HepG2 (cell line): ENCODE results near the gene LAMC1. TPM values are rescaled to one million over a fixed set of nuclear protein-coding genes. Genes with fewer than 3 reads are reported as not detected.
A peak's percentile ranks its signal among the peaks of the same experiment; 100 is the strongest.

Experiments
- ATAC-seq: fragments of 200-7000 bp; cut with Tn5 transposase; 3 replicates; pipeline ENCODE4 v1.9.1; 2020; ENCODE audit warnings: mild to moderate bottlenecking, moderate library complexity
- BruUV-seq: library from RNA; stranded (reverse); fragments of 400-500 nt; replicated peaks from 2 replicates; lab custom pipeline; 2021; lab: Mats Ljungman, UMichigan
- CTCF ChIA-PET: fragments of 300-600 bp; formaldehyde crosslinking; extraction: SDS; loops from one replicate; lab custom pipeline; 2021; ENCODE audit warnings: low total read pairs, inconsistent platforms, low intra/inter-chr PET ratio; lab: Yijun Ruan, JAX
- POLR2A ChIA-PET: fragments of 350-600 bp; sonication (Branson Sonifier 250); formaldehyde crosslinking; loops from one replicate; lab custom pipeline; 2020; ENCODE audit warnings: antibody characterized with exemption, inconsistent platforms; lab: Yijun Ruan, JAX
- DNase-seq: peaks from one replicate; pipeline ENCODE4 v3.0.0-alpha.2; 2015; ENCODE audit warnings: low spot score
- FAIRE-seq: peaks from 3 replicates; lab custom pipeline; 2011; peaks lifted over from hg19 to GRCh38; lab: Jason Lieb, UNC
- H2AFZ ChIP-seq: one replicate; pipeline ENCODE4 v1.6.1; 2011; ENCODE audit warnings: low read length, inconsistent platforms
- H3K27ac ChIP-seq: fragments of 300-600 bp; 3 replicates; pipeline ENCODE4 v1.8.0; 2011; ENCODE audit warnings: mixed run types, mild to moderate bottlenecking, mixed read lengths, low read length, inconsistent platforms; ENCODE audit not compliant: insufficient read depth; ENCODE audit errors: extremely low read length
- H3K27me3 ChIP-seq, 2 experiments: fragments of 200-600 bp in 1 of 2; 2 replicates in 1 of 2; 3 replicates in 1 of 2; pipeline versions ENCODE4 v1.6.0 to v1.8.0; 2011; ENCODE audit warnings: low read length in 2 of 2, mild to moderate bottlenecking in 2 of 2, moderate library complexity in 2 of 2, inconsistent platforms in 1 of 2; ENCODE audit not compliant: insufficient read depth in 2 of 2, control insufficient read depth in 1 of 2
- H3K36me3 ChIP-seq, 2 experiments: fragments of 200-600 bp in 1 of 2; replicated peaks in 1 of 2; 2 replicates in 1 of 2; 3 replicates in 1 of 2; pipeline versions ENCODE4 v1.5.1 to v1.8.0; 2011; ENCODE audit warnings: low read length in 2 of 2, inconsistent platforms in 1 of 2; ENCODE audit not compliant: insufficient read depth in 2 of 2, control insufficient read depth in 1 of 2
- H3K4me1 ChIP-seq: 2 replicates; pipeline ENCODE4 v1.5.1; 2012; ENCODE audit warnings: low read length, inconsistent platforms; ENCODE audit not compliant: insufficient read depth
- H3K4me2 ChIP-seq: 2 replicates; pipeline ENCODE4 v1.6.0; 2011; ENCODE audit warnings: low read depth, low read length, inconsistent platforms
- H3K4me3 ChIP-seq, 3 experiments: fragments of 200-600 bp in 1 of 3; sonication (generic), shearing (Covaris generic) in 1 of 3; replicated peaks in 1 of 3; 2 replicates each; pipeline ENCODE4 v1.5.1; 2011 to 2016; ENCODE audit warnings: low read length in 3 of 3, inconsistent platforms in 2 of 3, low read depth in 2 of 3, mild to moderate bottlenecking in 2 of 3, control low read depth in 1 of 3, mixed read lengths in 1 of 3; ENCODE audit not compliant: insufficient read depth in 1 of 3
- H3K79me2 ChIP-seq: one replicate; pipeline ENCODE4 v1.6.1; 2011; ENCODE audit warnings: low read length, inconsistent platforms; ENCODE audit not compliant: insufficient read depth
- H3K9ac ChIP-seq: 2 replicates; pipeline ENCODE4 v1.6.0; 2011; ENCODE audit warnings: mild to moderate bottlenecking, low read depth, low read length, inconsistent platforms; ENCODE audit not compliant: insufficient read depth
- H3K9me3 ChIP-seq: 2 replicates; pipeline ENCODE4 v1.5.1; 2012; ENCODE audit warnings: mild to moderate bottlenecking, low read length
- H4K20me1 ChIP-seq: 2 replicates; pipeline ENCODE4 v1.6.0; 2011; ENCODE audit warnings: inconsistent platforms, mild to moderate bottlenecking, low read length, moderate library complexity; ENCODE audit not compliant: insufficient read depth
- ATF6 ChIP-seq: sonication (generic); formaldehyde crosslinking; conservative IDR thresholded peaks from 2 replicates; pipeline ENCODE4 v1.4.0; 2020; ENCODE audit warnings: missing genetic modification reagents
- KDM6A ChIP-seq: IDR thresholded peaks from 2 replicates; pipeline ENCODE4 v1.6.1; 2016; ENCODE audit warnings: low read depth
- MIXL1 ChIP-seq: IDR thresholded peaks from 2 replicates; pipeline ENCODE4 v1.6.1; 2016
- MXD4 ChIP-seq: IDR thresholded peaks from 2 replicates; pipeline ENCODE4 v1.6.1; 2016; ENCODE audit warnings: mild to moderate bottlenecking, missing biosample characterization, missing genetic modification reagents
- NFKBIZ ChIP-seq: IDR thresholded peaks from 2 replicates; pipeline ENCODE4 v1.6.1; 2018; ENCODE audit warnings: missing genetic modification reagents, missing compliant biosample characterization
- TERF1 ChIP-seq: sonication (generic); formaldehyde crosslinking; IDR thresholded peaks from 2 replicates; pipeline ENCODE4 v1.8.0; 2022; ENCODE audit warnings: mild to moderate bottlenecking, missing genetic modification reagents, moderate library complexity
- ZBTB40 ChIP-seq, 2 experiments: fragments of 450-650 bp in 1 of 2; sonication (generic) in 1 of 2; formaldehyde crosslinking in 1 of 2; IDR thresholded peaks; 2 replicates each; pipeline versions ENCODE4 v1.6.1 to v1.8.0; 2016 to 2022; ENCODE audit warnings: antibody characterized with exemption in 1 of 2, mild to moderate bottlenecking in 1 of 2, missing genetic modification reagents in 1 of 2
- ZBTB7A ChIP-seq: sonication (generic); formaldehyde crosslinking; IDR thresholded peaks from 2 replicates; pipeline ENCODE4 v1.8.0; 2022; ENCODE audit warnings: mild to moderate bottlenecking, missing genetic modification reagents
- ZFP1 ChIP-seq: IDR thresholded peaks from 2 replicates; pipeline ENCODE4 v1.6.1; 2016
- ZNF547 ChIP-seq: sonication (generic); formaldehyde crosslinking; IDR thresholded peaks from 2 replicates; pipeline ENCODE4 v1.5.1; 2020; ENCODE audit warnings: mild to moderate bottlenecking, missing genetic modification reagents
- ZNF800 ChIP-seq: sonication (generic); formaldehyde crosslinking; IDR thresholded peaks from 2 replicates; pipeline ENCODE4 v1.4.0; 2020; ENCODE audit warnings: missing genetic modification reagents
- WGBS: methylation state at CpG from one replicate; pipeline ENCODE4 v1.1.6; 2017; ENCODE audit warnings: low lambda C conversion rate; 5-methylcytosine and 5-hydroxymethylcytosine counted together
- in situ Hi-C: cut with HindIII; loops from 2 replicates; pipeline ENCODE4 v1.10.0; 2017; ENCODE audit warnings: low pct_unique_long_range_greater_than_20kb; ENCODE audit not compliant: extremely low pct_ligation_motif_present
- intact Hi-C: fragments of 100-400 bp; cut with micrococcal nuclease; formaldehyde crosslinking; loops from one replicate; pipeline ENCODE4 v1.10.0; 2022; ENCODE audit not compliant: unreplicated experiment
- polyA plus RNA-seq, 8 experiments: library from polyadenylated mRNA; depleted of rRNA in 3 of 8; stranded (reverse) in 7 of 8; unstranded in 1 of 8; fragments of >200 nt; fragmentation: Illumina TruSeq in 4 of 8; extraction: Trizol in 4 of 8; gene quantifications; 2 replicates each; pipeline versions ENCODE4 v1.2.1 to v1.2.3, GENCODE V29; 2011 to 2016; ENCODE audit warnings: low read depth in 4 of 8, missing spikeins in 1 of 8, mixed read lengths in 1 of 8; ENCODE audit not compliant: insufficient read depth in 1 of 8
- total RNA-seq, 5 experiments: library from RNA; depleted of rRNA; stranded (reverse); fragments of >200 nt; fragmentation: Illumina TruSeq; extraction: Trizol; gene quantifications; 2 replicates each; pipeline ENCODE4 v1.2.3, GENCODE V29; 2016; ENCODE audit warnings: low read depth in 1 of 5

The LAMC1 gene
- total and polyA plus RNA-seq, 2 of the 13 experiments (the other 11 are each of a cell fraction or from before 2014, with no cell fraction given), result 58.5 to 137 TPM

GRCh38 chr1:183029591-183030000 is 6.4 kb downstream of the LAMC1 start:
- WGBS, result 35% methylated on average over 3 of the region's 3 CpGs
- ATAC-seq (peak; percentile 58), DNase-seq (peak; percentile 72), FAIRE-seq (no peak)
- H3K9me3 ChIP-seq, result no peaks in the 10 kb centered on the region
- no peaks in the 10 kb centered on the region; a peak in 1 of 5 replicates for H3K36me3 ChIP-seq
- intact Hi-C loops (no loop called here), in situ Hi-C loops (no loop called here)
- no peaks in the 10 kb centered on the region for H3K27me3 ChIP-seq
- H4K20me1 ChIP-seq, result no peaks in the 10 kb centered on the region
- ChIA-PET CTCF (no interaction called here), POLR2A (no interaction called here)
- H3K79me2 ChIP-seq, result peaks cover 95% of the 10 kb centered on the region
- H3K9ac ChIP-seq, result peak overlapping the region; percentile 54
- peak overlapping the region in 1 of 3 experiments; percentile 23; a peak in 1 of 6 replicates for H3K4me3 ChIP-seq
- H2AFZ ChIP-seq, result no peak overlapping the region
- peak overlapping the region; percentile 75 for H3K27ac ChIP-seq
- H3K4me2 ChIP-seq, result peak overlapping the region; percentile 54
- H3K4me1 ChIP-seq, result peaks cover 87% of the 10 kb centered on the region
- BruUV-seq, result no TSS peak
- no peak for TF ChIP-seq ZFP1
- TF ChIP-seq ZNF547 (CRISPR knock-in tag), result no peak
- no peak for TF ChIP-seq ZNF800 (CRISPR knock-in tag)
- TF ChIP-seq TERF1 (CRISPR knock-in tag), result no peak
- TF ChIP-seq ZBTB7A, result no peak
- TF ChIP-seq MIXL1 (CRISPR knock-in tag), result 0 out of 2 replicates have a peak, but pooled peaks have one; percentile 6
- no peak for TF ChIP-seq KDM6A (CRISPR knock-in tag)
- 0 out of 2 replicates have a peak, but pooled peaks have one; percentile 16 for TF ChIP-seq NFKBIZ (CRISPR knock-in tag)
- TF ChIP-seq ATF6 (CRISPR knock-in tag), result no peak
- TF ChIP-seq MXD4 (CRISPR knock-in tag), result no peak
- TF ChIP-seq ZBTB40 (IDR thresholded peaks at IDR 0.05), result no peak
- no peak for TF ChIP-seq ZBTB40 (CRISPR knock-in tag; IDR thresholded peaks at IDR 0.05)
